Activated effector memory CD4-positive, alpha-beta T cell treated with Interleukin-2 at 50 U/mL for 16 hours (primary cell): ENCODE results near the gene INSR.

Experiments used
- DNase-seq: peaks from one replicate; pipeline ENCODE4 v3.0.0-alpha.2; 2020

INSR gene

GRCh38 chr19:7294558-7295212 lies 471 bp upstream of the INSR start:
- no peak for DNase-seq

- DNase-seq = no peak
Observed at GRCh38 chr19:7292950-7293761, 1.1 kb downstream of the INSR start.

GRCh38 chr19:7292352-7292949 lies 1.8 kb downstream of the INSR start:
- no peak for DNase-seq

GRCh38 chr19:7288977-7289376 lies 5.2 kb downstream of the INSR start:
- DNase-seq = no peak

- no peak for DNase-seq
Observed at GRCh38 chr19:7288131-7288530, 6.1 kb downstream of the INSR start.

GRCh38 chr19:7287722-7288121 lies 6.5 kb downstream of the INSR start:
- DNase-seq = no peak

GRCh38 chr19:7280940-7281666 lies 13.1 kb downstream of the INSR start:
- DNase-seq = no peak

GRCh38 chr19:7272856-7273578 lies 21.2 kb downstream of the INSR start:
- no peak for DNase-seq

GRCh38 chr19:7268705-7269098 lies 25.5 kb downstream of the INSR start:
- no peak for DNase-seq

GRCh38 chr19:7267792-7268704 lies 26.2 kb downstream of the INSR start:
- no peak for DNase-seq

GRCh38 chr19:7266832-7267231 lies 27.4 kb downstream of the INSR start:
- DNase-seq = no peak

GRCh38 chr19:7265963-7266362 lies 28.3 kb downstream of the INSR start:
- no peak for DNase-seq

- DNase-seq = no peak
Observed at GRCh38 chr19:7264858-7265257, 29.4 kb downstream of the INSR start.

- DNase-seq = no peak
Observed at GRCh38 chr19:7263521-7263920, 30.7 kb downstream of the INSR start.

GRCh38 chr19:7263066-7263465 lies 31.1 kb downstream of the INSR start:
- no peak for DNase-seq

- no peak for DNase-seq
Observed at GRCh38 chr19:7262470-7262869, 31.7 kb downstream of the INSR start.

- DNase-seq = no peak
Observed at GRCh38 chr19:7260161-7260560, 34.1 kb downstream of the INSR start.

- no peak for DNase-seq
Observed at GRCh38 chr19:7258840-7259395, 35.3 kb downstream of the INSR start.

- no peak for DNase-seq
Observed at GRCh38 chr19:7258041-7258839, 36.0 kb downstream of the INSR start.
